Measurements from ENCODE around the gene CFAP210.
A peak's percentile ranks its signal among the peaks of the same experiment; 100 is the strongest.
"Not testable (repeated sequence)": the region's sequence is repeated elsewhere in the genome, so short reads cannot be mapped to it uniquely, and the experiment has no call there.

CFAP210 gene

GRCh38 chr2:169712791-169713227, 18.6 kb upstream of the CFAP210 start:
- no peak for DNase-seq

- DNase-seq: no peak
Observed at GRCh38 chr2:169711751-169712509, 17.7 kb upstream of the CFAP210 start.

GRCh38 chr2:169709981-169710380, 15.8 kb upstream of the CFAP210 start:
- DNase-seq: no peak

GRCh38 chr2:169709331-169709730, 15.1 kb upstream of the CFAP210 start:
- DNase-seq: peak; percentile 21

GRCh38 chr2:169707626-169708025, 13.4 kb upstream of the CFAP210 start:
- no peak for DNase-seq

GRCh38 chr2:169705927-169706326, 11.7 kb upstream of the CFAP210 start:
- peak; percentile 86 for DNase-seq

- no peak for DNase-seq
Observed at GRCh38 chr2:169704160-169704708, 10.0 kb upstream of the CFAP210 start.

GRCh38 chr2:169702996-169703395, 8.8 kb upstream of the CFAP210 start:
- DNase-seq: no peak

- DNase-seq: not testable (repeated sequence)
Observed at GRCh38 chr2:169699173-169699572, 5.0 kb upstream of the CFAP210 start.

GRCh38 chr2:169696381-169696780, 2.2 kb upstream of the CFAP210 start:
- no peak for DNase-seq

GRCh38 chr2:169694894-169695260, 672 bp upstream of the CFAP210 start:
- no peak for DNase-seq

GRCh38 chr2:169693360-169693759, 845 bp downstream of the CFAP210 start:
- no peak for DNase-seq

- DNase-seq: no peak
Observed at GRCh38 chr2:169692718-169693117, 1.5 kb downstream of the CFAP210 start.

- no peak for DNase-seq
Observed at GRCh38 chr2:169690958-169691357, 3.2 kb downstream of the CFAP210 start.

- not testable (repeated sequence) for DNase-seq
Observed at GRCh38 chr2:169687943-169688342, 6.3 kb downstream of the CFAP210 start.

GRCh38 chr2:169686825-169687224, 7.4 kb downstream of the CFAP210 start:
- not testable (repeated sequence) for DNase-seq

- DNase-seq: not testable (repeated sequence)
Observed at GRCh38 chr2:169684712-169685111, 9.5 kb downstream of the CFAP210 start.

GRCh38 chr2:169684135-169684565, 10.1 kb downstream of the CFAP210 start:
- no peak for DNase-seq

GRCh38 chr2:169683425-169684134, 10.6 kb downstream of the CFAP210 start:
- no peak for DNase-seq

GRCh38 chr2:169683054-169683424, 11.2 kb downstream of the CFAP210 start:
- DNase-seq: no peak

- DNase-seq: no peak
Observed at GRCh38 chr2:169676850-169677249, 17.4 kb downstream of the CFAP210 start.

GRCh38 chr2:169676357-169676756, 17.8 kb downstream of the CFAP210 start:
- DNase-seq: no peak

- DNase-seq: no peak
Observed at GRCh38 chr2:169673921-169674320, 20.3 kb downstream of the CFAP210 start.

GRCh38 chr2:169673106-169673505, 21.1 kb downstream of the CFAP210 start:
- no peak for DNase-seq

All from fibroblast of skin of right quadriceps (primary cell).